ENCODE data around the gene NXF1.

DNA sequence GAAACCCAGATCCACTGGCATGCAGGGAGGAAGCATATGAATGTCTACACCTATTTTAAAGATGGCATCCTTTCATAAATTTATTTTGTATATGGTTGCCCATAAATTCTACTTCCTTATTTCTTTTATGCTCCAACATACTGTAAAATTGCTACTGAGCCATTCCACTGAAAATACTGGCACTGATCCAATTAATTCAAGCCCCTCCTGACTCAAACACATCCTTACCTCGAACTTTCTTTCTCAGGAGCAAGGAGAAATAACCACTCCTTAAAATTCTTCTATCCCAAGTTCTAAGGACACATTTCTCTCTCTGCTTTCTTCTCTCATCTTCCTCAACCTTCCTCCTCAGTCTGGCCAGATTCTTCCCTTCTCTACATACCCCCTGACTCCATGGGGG lies 5.5 kb upstream of the NXF1 start:
- TF ChIP-seq, protein P1, sequence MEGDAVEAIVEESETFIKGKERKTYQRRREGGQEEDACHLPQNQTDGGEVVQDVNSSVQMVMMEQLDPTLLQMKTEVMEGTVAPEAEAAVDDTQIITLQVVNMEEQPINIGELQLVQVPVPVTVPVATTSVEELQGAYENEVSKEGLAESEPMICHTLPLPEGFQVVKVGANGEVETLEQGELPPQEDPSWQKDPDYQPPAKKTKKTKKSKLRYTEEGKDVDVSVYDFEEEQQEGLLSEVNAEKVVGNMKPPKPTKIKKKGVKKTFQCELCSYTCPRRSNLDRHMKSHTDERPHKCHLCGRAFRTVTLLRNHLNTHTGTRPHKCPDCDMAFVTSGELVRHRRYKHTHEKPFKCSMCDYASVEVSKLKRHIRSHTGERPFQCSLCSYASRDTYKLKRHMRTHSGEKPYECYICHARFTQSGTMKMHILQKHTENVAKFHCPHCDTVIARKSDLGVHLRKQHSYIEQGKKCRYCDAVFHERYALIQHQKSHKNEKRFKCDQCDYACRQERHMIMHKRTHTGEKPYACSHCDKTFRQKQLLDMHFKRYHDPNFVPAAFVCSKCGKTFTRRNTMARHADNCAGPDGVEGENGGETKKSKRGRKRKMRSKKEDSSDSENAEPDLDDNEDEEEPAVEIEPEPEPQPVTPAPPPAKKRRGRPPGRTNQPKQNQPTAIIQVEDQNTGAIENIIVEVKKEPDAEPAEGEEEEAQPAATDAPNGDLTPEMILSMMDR (IDR thresholded peaks at IDR 0.05), result no peak
- TF ChIP-seq POLR2A (IDR thresholded peaks at IDR 0.05), result no peak
- no peak for TF ChIP-seq EP300 (IDR thresholded peaks at IDR 0.05; ENCODE audit: low read depth)
- no peak for TF ChIP-seq POLR2AphosphoS5 (IDR thresholded peaks at IDR 0.05)
